ENCODE data around the gene CBX8.

Gene CBX8

GRCh38 chr17:79796763-79797491 lies at the start of gene CBX8:
CBX8 (minus strand) TSS chr17:79797077; CDS start chr17:79796998, 79 bp downstream.
- H3K27ac ChIP-seq: peak within 1 kb of the TSS; percentile 41
- peak; percentile 94 for DNase-seq (ENCODE audit: low read depth, low spot score)

GRCh38 chr17:79845601-79845949 lies 48.7 kb upstream of the CBX8 start:
- no peak overlapping the region for H3K27ac ChIP-seq
- no peak for DNase-seq (ENCODE audit: low read depth, low spot score)

- no peak for DNase-seq (ENCODE audit: low read depth, low spot score)
- H3K27ac ChIP-seq: no peak overlapping the region
Measured at GRCh38 chr17:79844869-79845600, 48.2 kb upstream of the CBX8 start.

- no peak for DNase-seq (ENCODE audit: low read depth, low spot score)
- H3K27ac ChIP-seq: peak overlapping the region; percentile 16
Measured at GRCh38 chr17:79843816-79844800, 47.2 kb upstream of the CBX8 start.

GRCh38 chr17:79843474-79843815 lies 46.6 kb upstream of the CBX8 start:
- H3K27ac ChIP-seq: peak overlapping the region; percentile 16
- DNase-seq (ENCODE audit: low read depth, low spot score): no peak

- DNase-seq (ENCODE audit: low read depth, low spot score): no peak
- no peak overlapping the region for H3K27ac ChIP-seq
Measured at GRCh38 chr17:79842656-79843473, 46.0 kb upstream of the CBX8 start.

GRCh38 chr17:79842136-79842655 lies 45.3 kb upstream of the CBX8 start:
- DNase-seq (ENCODE audit: low read depth, low spot score): no peak
- no peak overlapping the region for H3K27ac ChIP-seq

GRCh38 chr17:79841369-79842135 lies 44.7 kb upstream of the CBX8 start:
- no peak overlapping the region for H3K27ac ChIP-seq
- DNase-seq (ENCODE audit: low read depth, low spot score): no peak

GRCh38 chr17:79840989-79841286 lies 44.1 kb upstream of the CBX8 start:
- no peak for DNase-seq (ENCODE audit: low read depth, low spot score)
- no peak overlapping the region for H3K27ac ChIP-seq

GRCh38 chr17:79840269-79840988 lies 43.6 kb upstream of the CBX8 start:
- DNase-seq (ENCODE audit: low read depth, low spot score): no peak
- peak overlapping the region; percentile 91 for H3K27ac ChIP-seq

GRCh38 chr17:79839356-79840268 lies 42.7 kb upstream of the CBX8 start, which contains the start of gene CBX4:
CBX4 (minus strand) TSS chr17:79839440; CDS start chr17:79839251, 189 bp downstream.
- H3K27ac ChIP-seq: peak within 1 kb of the TSS; percentile 91
- peak; percentile 66 for DNase-seq (ENCODE audit: low read depth, low spot score)

GRCh38 chr17:79838522-79839274 lies 41.8 kb upstream of the CBX8 start:
- peak overlapping the region; percentile 91 for H3K27ac ChIP-seq
- DNase-seq (ENCODE audit: low read depth, low spot score): no peak

- DNase-seq (ENCODE audit: low read depth, low spot score): no peak
- peak overlapping the region; percentile 91 for H3K27ac ChIP-seq
Measured at GRCh38 chr17:79837888-79838521, 41.1 kb upstream of the CBX8 start.

GRCh38 chr17:79836972-79837887 lies 40.4 kb upstream of the CBX8 start:
- peak overlapping the region; percentile 91 for H3K27ac ChIP-seq
- DNase-seq (ENCODE audit: low read depth, low spot score): peak; percentile 70

- DNase-seq (ENCODE audit: low read depth, low spot score): no peak
- peak overlapping the region; percentile 91 for H3K27ac ChIP-seq
Measured at GRCh38 chr17:79836510-79836971, 39.7 kb upstream of the CBX8 start.
